ENCODE measurements around the gene PTGFRN. TPM values are rescaled to one million over a fixed set of nuclear protein-coding genes. Genes with fewer than 3 reads are reported as not detected.

PTGFRN gene
- total RNA-seq, 1 donor from 2014 or later = 31.2 TPM

- no peaks in the 10 kb centered on the region for H3K9me3 ChIP-seq
- no peak overlapping the region for H3K4me3 ChIP-seq
- no peak overlapping the region for H3K27ac ChIP-seq
- no peaks in the 10 kb centered on the region for H3K4me1 ChIP-seq
- TF ChIP-seq, protein P1, sequence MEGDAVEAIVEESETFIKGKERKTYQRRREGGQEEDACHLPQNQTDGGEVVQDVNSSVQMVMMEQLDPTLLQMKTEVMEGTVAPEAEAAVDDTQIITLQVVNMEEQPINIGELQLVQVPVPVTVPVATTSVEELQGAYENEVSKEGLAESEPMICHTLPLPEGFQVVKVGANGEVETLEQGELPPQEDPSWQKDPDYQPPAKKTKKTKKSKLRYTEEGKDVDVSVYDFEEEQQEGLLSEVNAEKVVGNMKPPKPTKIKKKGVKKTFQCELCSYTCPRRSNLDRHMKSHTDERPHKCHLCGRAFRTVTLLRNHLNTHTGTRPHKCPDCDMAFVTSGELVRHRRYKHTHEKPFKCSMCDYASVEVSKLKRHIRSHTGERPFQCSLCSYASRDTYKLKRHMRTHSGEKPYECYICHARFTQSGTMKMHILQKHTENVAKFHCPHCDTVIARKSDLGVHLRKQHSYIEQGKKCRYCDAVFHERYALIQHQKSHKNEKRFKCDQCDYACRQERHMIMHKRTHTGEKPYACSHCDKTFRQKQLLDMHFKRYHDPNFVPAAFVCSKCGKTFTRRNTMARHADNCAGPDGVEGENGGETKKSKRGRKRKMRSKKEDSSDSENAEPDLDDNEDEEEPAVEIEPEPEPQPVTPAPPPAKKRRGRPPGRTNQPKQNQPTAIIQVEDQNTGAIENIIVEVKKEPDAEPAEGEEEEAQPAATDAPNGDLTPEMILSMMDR (IDR thresholded peaks at IDR 0.05) = no peak
- H3K27me3 ChIP-seq = no peaks in the 10 kb centered on the region
- DNase-seq (no peak), ATAC-seq (no peak)
- intact Hi-C loops (cut with DNase I) = no loop called here
- H3K36me3 ChIP-seq = no peaks in the 10 kb centered on the region
Measured at GRCh38 chr1:117010310-117010969, 100.7 kb downstream of the PTGFRN start.

GRCh38 chr1:117011334-117011733 is 101.6 kb downstream of the PTGFRN start:
- DNase-seq = no peak
- Histone ChIP-seq H3K36me3 (no peaks in the 10 kb centered on the region), H3K4me3 (no peak overlapping the region), H3K27me3 (no peaks in the 10 kb centered on the region), H3K9me3 (no peaks in the 10 kb centered on the region), H3K27ac (no peak overlapping the region), H3K4me1 (no peaks in the 10 kb centered on the region)
- intact Hi-C loops (cut with DNase I) = no loop called here
- no peak for ATAC-seq
- TF ChIP-seq, protein P1 (IDR thresholded peaks at IDR 0.05) = no peak

DNA sequence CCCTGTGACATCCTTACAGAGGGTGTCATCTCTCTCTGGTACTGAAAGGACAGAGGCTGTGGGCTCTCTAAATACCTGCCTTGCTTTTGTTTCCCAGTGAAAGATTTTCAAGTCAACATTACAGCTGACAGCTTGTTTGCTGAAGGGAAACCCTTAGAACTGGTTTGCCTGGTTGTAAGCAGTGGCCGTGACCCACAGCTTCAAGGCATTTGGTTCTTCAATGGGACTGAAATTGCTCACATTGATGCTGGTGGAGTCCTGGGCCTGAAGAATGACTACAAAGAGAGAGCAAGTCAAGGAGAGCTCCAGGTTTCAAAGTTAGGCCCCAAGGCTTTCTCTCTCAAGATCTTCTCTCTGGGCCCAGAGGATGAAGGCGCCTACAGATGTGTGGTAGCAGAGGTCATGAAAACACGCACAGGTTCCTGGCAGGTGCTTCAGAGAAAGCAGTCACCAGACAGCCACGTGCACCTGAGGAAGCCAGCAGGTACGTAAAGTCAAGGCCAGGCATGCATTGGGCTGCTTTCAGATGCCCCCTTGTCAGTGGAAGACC is 103.7 kb downstream of the PTGFRN start:
- H3K4me1 ChIP-seq = no peaks in the 10 kb centered on the region
- intact Hi-C loops (cut with DNase I) = no loop called here
- H3K9me3 ChIP-seq = no peaks in the 10 kb centered on the region
- no peaks in the 10 kb centered on the region for H3K27me3 ChIP-seq
- H3K36me3 ChIP-seq = no peaks in the 10 kb centered on the region
- no peak overlapping the region for H3K4me3 ChIP-seq
- TF ChIP-seq, protein P1 (IDR thresholded peaks at IDR 0.05) = no peak
- no peak for ATAC-seq
- DNase-seq = no peak
- no peak overlapping the region for H3K27ac ChIP-seq

DNA sequence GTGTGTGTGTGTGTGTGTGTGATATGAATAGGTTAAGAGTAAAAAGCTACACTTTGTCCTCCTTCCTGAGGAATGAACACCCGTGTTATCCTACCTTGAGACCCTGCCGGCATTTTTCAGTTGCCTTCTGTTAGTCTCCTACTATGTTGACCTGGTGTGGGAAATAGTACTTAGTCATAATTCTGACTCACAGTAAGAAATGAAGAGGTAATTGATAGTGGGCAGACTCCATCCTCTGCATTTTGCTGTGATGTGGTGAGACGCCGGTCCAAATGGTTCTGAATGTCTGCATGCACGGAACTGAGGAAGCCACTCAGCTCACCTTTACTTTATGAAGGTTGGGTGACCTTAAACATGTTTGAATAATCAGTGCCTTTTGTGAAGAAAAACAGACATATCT is 104.5 kb downstream of the PTGFRN start:
- Histone ChIP-seq H3K27me3 (no peaks in the 10 kb centered on the region), H3K4me3 (no peak overlapping the region), H3K27ac (no peak overlapping the region), H3K9me3 (no peaks in the 10 kb centered on the region), H3K36me3 (no peaks in the 10 kb centered on the region), H3K4me1 (no peaks in the 10 kb centered on the region)
- intact Hi-C loops (cut with DNase I) = no loop called here
- no peak for ATAC-seq
- no peak for DNase-seq
- TF ChIP-seq, protein P1 (IDR thresholded peaks at IDR 0.05) = no peak

DNA sequence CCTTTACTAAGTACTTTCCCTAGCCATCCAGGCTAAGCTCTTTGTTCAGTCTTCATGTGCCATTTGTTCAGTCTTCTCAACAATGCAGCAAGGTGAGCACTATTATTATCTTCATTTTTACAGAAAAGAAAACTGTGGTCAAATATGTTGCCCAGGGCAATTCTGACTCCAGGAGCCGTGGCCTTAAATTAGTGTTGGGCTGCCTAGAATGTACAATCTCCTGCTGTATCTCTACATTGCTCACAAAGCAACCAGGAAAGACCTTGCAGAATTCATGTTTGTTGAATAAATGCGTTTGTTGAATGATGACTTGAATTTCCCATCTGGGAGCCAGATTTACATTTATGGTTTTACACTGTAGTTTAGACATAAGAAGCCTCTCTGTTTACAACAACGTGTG is 106.0 kb downstream of the PTGFRN start:
- TF ChIP-seq, protein P1 (IDR thresholded peaks at IDR 0.05) = no peak
- H3K27me3 ChIP-seq = no peaks in the 10 kb centered on the region
- intact Hi-C loops (cut with DNase I) = no loop called here

More for the DNA sequence above, 106.0 kb downstream of the PTGFRN start:
- Histone ChIP-seq H3K9me3 (no peaks in the 10 kb centered on the region), H3K27ac (no peak overlapping the region), H3K4me1 (no peaks in the 10 kb centered on the region), H3K4me3 (no peak overlapping the region), H3K36me3 (no peaks in the 10 kb centered on the region)
- ATAC-seq = no peak
- DNase-seq = no peak
